Fibroblast of villous mesenchyme (primary cell): Measurements from ENCODE around the gene RHBDL2. TPM values are rescaled to one million over a fixed set of nuclear protein-coding genes. Genes with fewer than 3 reads are reported as not detected.

Experiments used
- DNase-seq: peaks from one replicate; pipeline ENCODE4 v3.0.0-alpha.2; 2010; ENCODE audit warnings: low read depth
- H3K4me3 ChIP-seq: 2 replicates; pipeline ENCODE4 v1.5.1; 2011; ENCODE audit warnings: low read depth, mild to moderate bottlenecking, low read length
- total RNA-seq: library from RNA; depleted of rRNA; stranded (reverse); fragments of >200 nt; gene quantifications from 2 replicates; pipeline ENCODE4 v1.2.3, GENCODE V29; 2012
- TF ChIP-seq, protein P1 (sequence below): IDR thresholded peaks from 2 replicates; pipeline ENCODE4 v1.5.1; 2012; ENCODE audit warnings: low read depth, mild to moderate bottlenecking, low read length; ENCODE audit not compliant: insufficient read depth

Gene RHBDL2
- total RNA-seq, 1 donor = 1.7 TPM

DNA sequence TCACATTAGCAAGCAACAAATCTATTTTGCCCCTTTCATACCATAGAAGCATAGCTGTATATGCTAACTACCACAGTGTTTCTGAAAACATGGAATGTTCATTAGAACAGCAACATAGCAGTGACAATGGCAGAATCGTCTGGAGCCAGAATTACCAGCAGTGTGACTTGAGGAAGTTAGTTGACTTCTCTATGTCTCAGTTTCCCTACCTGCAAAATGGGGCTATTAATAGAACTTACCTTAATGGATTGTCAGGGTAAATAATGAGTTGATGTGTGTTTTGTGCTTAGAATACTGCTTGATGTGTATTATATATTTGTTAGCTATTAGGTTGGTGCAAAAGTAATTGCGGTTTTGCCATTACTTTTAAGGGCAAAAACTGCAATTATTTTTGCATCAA lies 45.5 kb downstream of the RHBDL2 start:
- TF ChIP-seq, protein P1, sequence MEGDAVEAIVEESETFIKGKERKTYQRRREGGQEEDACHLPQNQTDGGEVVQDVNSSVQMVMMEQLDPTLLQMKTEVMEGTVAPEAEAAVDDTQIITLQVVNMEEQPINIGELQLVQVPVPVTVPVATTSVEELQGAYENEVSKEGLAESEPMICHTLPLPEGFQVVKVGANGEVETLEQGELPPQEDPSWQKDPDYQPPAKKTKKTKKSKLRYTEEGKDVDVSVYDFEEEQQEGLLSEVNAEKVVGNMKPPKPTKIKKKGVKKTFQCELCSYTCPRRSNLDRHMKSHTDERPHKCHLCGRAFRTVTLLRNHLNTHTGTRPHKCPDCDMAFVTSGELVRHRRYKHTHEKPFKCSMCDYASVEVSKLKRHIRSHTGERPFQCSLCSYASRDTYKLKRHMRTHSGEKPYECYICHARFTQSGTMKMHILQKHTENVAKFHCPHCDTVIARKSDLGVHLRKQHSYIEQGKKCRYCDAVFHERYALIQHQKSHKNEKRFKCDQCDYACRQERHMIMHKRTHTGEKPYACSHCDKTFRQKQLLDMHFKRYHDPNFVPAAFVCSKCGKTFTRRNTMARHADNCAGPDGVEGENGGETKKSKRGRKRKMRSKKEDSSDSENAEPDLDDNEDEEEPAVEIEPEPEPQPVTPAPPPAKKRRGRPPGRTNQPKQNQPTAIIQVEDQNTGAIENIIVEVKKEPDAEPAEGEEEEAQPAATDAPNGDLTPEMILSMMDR = no peak
- no peak overlapping the region for H3K4me3 ChIP-seq
- DNase-seq = no peak

DNA sequence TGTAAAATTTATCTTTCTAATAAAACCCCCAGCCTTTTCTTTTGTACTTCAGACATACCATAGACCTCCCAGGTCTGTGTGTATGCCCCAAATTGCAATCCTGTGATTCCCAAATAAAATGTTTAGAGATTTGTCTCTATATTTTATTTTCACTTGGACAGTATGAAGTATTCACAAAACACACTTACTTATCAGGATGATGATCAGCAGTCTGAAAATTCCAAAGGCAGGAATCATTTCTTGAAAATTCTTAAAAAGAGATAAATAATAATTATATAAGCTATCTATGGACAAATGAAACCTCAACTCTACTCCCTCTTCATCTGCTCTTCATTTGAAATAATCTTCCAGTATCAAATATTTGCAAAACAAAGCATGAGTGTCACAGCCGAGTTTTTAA lies 48.7 kb downstream of the RHBDL2 start:
- TF ChIP-seq, protein P1 = no peak
- peak; percentile 21 for DNase-seq
- no peak overlapping the region for H3K4me3 ChIP-seq

DNA sequence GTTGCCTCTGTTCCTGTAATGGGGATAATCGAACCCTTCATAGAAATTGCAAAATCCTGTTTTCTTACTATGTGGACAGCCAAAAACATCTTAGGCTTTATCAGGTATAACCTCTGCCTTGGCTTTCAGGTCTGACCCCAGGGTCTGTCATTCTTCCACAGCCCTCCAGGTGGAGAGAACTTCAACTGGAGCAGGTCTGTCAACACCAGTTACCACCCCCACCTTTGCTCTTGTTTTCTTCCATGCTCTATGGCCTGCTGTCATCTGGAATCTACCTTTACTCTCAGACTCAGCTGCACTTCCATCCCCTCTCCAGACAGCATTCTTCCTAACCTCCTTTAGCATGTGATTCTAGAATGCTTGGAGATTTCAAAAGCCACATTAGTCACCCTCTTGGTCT lies 49.9 kb downstream of the RHBDL2 start:
- H3K4me3 ChIP-seq = no peak overlapping the region
- TF ChIP-seq, protein P1 = no peak
- no peak for DNase-seq

DNA sequence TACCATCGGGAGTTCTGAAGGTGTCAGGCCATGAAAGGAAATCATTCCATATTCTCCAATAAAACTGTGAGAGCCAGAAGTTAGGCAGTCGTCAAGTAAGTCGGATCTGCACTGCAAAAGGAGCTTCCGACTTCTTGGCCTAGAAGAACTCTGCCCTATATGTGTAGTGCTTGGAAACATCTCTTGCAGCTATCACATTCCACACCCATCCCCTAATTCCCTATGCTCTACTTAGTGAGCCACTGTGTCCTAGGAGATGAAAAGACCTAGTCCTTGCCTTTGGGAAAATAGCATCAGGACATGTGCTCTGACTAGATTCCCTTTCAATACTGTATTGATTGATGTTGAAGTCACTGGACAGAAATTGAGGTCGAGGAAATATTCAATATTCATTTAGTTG lies 52.0 kb downstream of the RHBDL2 start:
- TF ChIP-seq, protein P1 = no peak
- no peak overlapping the region for H3K4me3 ChIP-seq
- no peak for DNase-seq

DNA sequence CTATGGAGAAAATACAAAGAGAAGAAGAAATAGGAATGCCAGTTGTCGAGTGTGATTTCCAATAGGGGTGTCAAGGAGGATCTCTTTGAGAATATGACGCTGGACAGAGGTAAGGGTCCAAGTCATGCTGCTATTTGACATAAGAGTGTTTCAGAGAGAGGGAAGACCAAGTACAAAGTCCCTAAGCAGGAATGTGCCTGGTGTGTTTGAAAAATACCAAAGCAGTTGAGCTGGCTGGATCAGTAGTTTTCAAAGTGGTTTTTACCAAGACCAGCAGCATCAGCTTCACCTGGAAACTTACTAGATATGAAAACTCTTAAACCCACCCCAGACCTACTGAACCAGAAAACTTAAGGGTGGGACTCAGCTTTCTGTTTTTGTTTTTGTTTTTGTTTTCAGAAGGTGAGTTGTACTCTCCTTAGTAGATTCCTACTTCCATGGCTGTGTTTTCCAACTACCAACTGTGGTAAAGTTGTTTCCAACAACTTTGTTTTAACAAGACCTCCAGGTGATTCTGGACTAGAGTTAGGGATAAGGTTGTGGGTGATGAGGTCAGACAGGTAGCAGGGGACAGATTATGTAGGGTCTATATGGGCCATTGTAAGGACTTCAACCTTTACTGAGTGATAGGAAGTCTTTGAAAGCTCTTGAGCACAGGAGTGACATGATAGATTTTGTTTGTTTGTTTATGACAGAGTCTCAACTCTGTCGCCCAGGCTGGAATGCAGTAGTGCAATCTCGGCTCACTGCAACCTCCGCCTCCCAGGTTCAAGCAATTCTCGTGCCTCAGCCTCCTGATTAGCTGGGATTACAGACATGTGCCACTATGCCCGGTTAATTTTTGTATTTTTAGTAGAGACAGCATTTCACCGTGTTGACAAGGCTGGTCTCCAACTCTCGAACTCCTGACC lies 53.0 kb downstream of the RHBDL2 start:
- H3K4me3 ChIP-seq = no peak overlapping the region
- DNase-seq = no peak
- TF ChIP-seq, protein P1 = no peak

DNA sequence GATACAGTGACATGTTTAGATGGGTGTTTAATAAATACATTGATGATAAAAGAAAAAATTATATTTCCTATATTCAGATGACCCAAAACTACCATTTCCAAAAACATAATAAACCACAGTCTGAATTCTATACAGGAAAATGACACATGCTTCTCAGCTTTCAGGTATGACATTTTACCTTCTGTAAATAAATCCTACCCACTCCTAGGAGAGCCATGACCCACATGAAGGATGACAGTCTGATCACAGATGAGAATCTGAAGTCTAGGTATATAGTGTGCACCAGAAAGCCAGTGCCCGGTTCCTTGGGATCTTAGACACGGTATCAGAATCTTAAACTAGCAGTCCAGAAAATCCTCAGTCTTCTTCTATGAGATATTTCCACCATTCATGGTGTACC lies 56.5 kb downstream of the RHBDL2 start:
- TF ChIP-seq, protein P1 = no peak
- no peak overlapping the region for H3K4me3 ChIP-seq
- no peak for DNase-seq
